ENCODE results near the gene ZCCHC24.

- TF ChIP-seq, protein P1, sequence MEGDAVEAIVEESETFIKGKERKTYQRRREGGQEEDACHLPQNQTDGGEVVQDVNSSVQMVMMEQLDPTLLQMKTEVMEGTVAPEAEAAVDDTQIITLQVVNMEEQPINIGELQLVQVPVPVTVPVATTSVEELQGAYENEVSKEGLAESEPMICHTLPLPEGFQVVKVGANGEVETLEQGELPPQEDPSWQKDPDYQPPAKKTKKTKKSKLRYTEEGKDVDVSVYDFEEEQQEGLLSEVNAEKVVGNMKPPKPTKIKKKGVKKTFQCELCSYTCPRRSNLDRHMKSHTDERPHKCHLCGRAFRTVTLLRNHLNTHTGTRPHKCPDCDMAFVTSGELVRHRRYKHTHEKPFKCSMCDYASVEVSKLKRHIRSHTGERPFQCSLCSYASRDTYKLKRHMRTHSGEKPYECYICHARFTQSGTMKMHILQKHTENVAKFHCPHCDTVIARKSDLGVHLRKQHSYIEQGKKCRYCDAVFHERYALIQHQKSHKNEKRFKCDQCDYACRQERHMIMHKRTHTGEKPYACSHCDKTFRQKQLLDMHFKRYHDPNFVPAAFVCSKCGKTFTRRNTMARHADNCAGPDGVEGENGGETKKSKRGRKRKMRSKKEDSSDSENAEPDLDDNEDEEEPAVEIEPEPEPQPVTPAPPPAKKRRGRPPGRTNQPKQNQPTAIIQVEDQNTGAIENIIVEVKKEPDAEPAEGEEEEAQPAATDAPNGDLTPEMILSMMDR (conservative IDR thresholded peaks at IDR 0.05 in 1 of 2, IDR thresholded peaks at IDR 0.05 in 1 of 2; ENCODE audit: low read depth in 1 of 2, low read length in 2 of 2): no peak
- no peak for TF ChIP-seq EZH2 (IDR thresholded peaks at IDR 0.05; ENCODE audit: low read length, missing control alignments)
Measured at GRCh38 chr10:79420974-79421688, 24.3 kb downstream of the ZCCHC24 start.

All from fibroblast of lung (primary cell).